ENCODE results near the gene ZNRD2.

ZNRD2 gene

GRCh38 chr11:65611758-65612603 lies 41.7 kb downstream of the ZNRD2 start:
- no peak overlapping the region for H3K4me3 ChIP-seq (ENCODE audit: low read length)
- TF ChIP-seq EZH2phosphoT487 (IDR thresholded peaks at IDR 0.05; ENCODE audit: low read length), result no peak
- TF ChIP-seq, protein P1, sequence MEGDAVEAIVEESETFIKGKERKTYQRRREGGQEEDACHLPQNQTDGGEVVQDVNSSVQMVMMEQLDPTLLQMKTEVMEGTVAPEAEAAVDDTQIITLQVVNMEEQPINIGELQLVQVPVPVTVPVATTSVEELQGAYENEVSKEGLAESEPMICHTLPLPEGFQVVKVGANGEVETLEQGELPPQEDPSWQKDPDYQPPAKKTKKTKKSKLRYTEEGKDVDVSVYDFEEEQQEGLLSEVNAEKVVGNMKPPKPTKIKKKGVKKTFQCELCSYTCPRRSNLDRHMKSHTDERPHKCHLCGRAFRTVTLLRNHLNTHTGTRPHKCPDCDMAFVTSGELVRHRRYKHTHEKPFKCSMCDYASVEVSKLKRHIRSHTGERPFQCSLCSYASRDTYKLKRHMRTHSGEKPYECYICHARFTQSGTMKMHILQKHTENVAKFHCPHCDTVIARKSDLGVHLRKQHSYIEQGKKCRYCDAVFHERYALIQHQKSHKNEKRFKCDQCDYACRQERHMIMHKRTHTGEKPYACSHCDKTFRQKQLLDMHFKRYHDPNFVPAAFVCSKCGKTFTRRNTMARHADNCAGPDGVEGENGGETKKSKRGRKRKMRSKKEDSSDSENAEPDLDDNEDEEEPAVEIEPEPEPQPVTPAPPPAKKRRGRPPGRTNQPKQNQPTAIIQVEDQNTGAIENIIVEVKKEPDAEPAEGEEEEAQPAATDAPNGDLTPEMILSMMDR (IDR thresholded peaks at IDR 0.05; ENCODE audit: low read length), result no peak
- no peak for DNase-seq
- no peaks in the 10 kb centered on the region for H3K36me3 ChIP-seq (replicated peaks; ENCODE audit: insufficient read depth, low read length)
- H3K27me3 ChIP-seq (replicated peaks; ENCODE audit: insufficient read depth, low read length), result no peaks in the 10 kb centered on the region
- H3K4me2 ChIP-seq (ENCODE audit: low read depth, low read length), result peak overlapping the region; percentile 92; the same call in 1 of the 2 replicates
- 0 out of 2 replicates have a peak, but pooled peaks cover 5% of the 10 kb centered on the region for H3F3A ChIP-seq (ENCODE audit: insufficient read depth, low read length)
- H3K27ac ChIP-seq (ENCODE audit: low read length), result no peak overlapping the region
- no peak overlapping the region for H2AFZ ChIP-seq (ENCODE audit: low read length)
- H3K4me1 ChIP-seq (ENCODE audit: low read length), result peaks cover 11% of the 10 kb centered on the region
- no peaks in the 10 kb centered on the region for H3K9me3 ChIP-seq (replicated peaks; ENCODE audit: insufficient read depth, low read length)
- no peaks in the 10 kb centered on the region for H4K20me1 ChIP-seq (ENCODE audit: insufficient read depth, low read length)
- H3K9ac ChIP-seq (ENCODE audit: low read length), result no peak overlapping the region
- H3K79me2 ChIP-seq (ENCODE audit: low read length), result peaks cover 69% of the 10 kb centered on the region
- H3K9me2 ChIP-seq (replicated peaks; ENCODE audit: insufficient read depth, low read length), result no peaks in the 10 kb centered on the region

DNA sequence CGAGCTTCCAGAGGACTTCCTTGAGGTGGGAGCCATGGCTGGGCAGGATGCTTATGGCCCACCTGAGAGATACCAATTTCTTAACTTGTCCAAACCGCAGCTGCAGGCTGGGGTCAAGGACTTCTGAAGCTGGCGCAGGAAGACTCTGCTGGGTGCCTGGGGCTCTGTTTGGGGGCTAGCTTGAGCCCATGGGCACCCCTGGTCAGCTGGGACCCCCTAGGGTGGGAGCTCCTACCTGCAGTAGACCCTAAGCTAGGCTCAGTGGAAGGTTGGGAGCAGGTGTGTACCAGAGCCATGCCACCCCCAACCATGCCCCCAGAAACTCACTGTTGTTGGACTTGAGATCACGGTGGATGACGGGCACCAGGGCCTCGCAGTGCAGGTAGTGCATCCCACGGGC lies 42.4 kb downstream of the ZNRD2 start:
- Histone ChIP-seq H3K36me3 (replicated peaks; ENCODE audit: insufficient read depth, low read length) (no peaks in the 10 kb centered on the region), H3K9ac (ENCODE audit: low read length) (no peak overlapping the region; the same call in 1 of the 2 replicates), H3F3A (ENCODE audit: insufficient read depth, low read length) (0 out of 2 replicates have a peak, but pooled peaks cover 5% of the 10 kb centered on the region), H3K4me3 (ENCODE audit: low read length) (peak overlapping the region; percentile 65; the same call in 1 of the 2 replicates), H3K27me3 (replicated peaks; ENCODE audit: insufficient read depth, low read length) (no peaks in the 10 kb centered on the region), H3K4me1 (ENCODE audit: low read length) (peaks cover 17% of the 10 kb centered on the region), H3K79me2 (ENCODE audit: low read length) (peaks cover 76% of the 10 kb centered on the region), H3K27ac (ENCODE audit: low read length) (no peak overlapping the region), H3K9me3 (replicated peaks; ENCODE audit: insufficient read depth, low read length) (no peaks in the 10 kb centered on the region), H3K9me2 (replicated peaks; ENCODE audit: insufficient read depth, low read length) (no peaks in the 10 kb centered on the region), H2AFZ (ENCODE audit: low read length) (no peak overlapping the region), H3K4me2 (ENCODE audit: low read depth, low read length) (peak overlapping the region; percentile 92), H4K20me1 (ENCODE audit: insufficient read depth, low read length) (no peaks in the 10 kb centered on the region)
- no peak for TF ChIP-seq EZH2 (optimal IDR thresholded peaks at IDR 0.05; ENCODE audit: low read depth, low read length)
- TF ChIP-seq, protein P1 (IDR thresholded peaks at IDR 0.05; ENCODE audit: low read length), result no peak
- no peak for DNase-seq

DNA sequence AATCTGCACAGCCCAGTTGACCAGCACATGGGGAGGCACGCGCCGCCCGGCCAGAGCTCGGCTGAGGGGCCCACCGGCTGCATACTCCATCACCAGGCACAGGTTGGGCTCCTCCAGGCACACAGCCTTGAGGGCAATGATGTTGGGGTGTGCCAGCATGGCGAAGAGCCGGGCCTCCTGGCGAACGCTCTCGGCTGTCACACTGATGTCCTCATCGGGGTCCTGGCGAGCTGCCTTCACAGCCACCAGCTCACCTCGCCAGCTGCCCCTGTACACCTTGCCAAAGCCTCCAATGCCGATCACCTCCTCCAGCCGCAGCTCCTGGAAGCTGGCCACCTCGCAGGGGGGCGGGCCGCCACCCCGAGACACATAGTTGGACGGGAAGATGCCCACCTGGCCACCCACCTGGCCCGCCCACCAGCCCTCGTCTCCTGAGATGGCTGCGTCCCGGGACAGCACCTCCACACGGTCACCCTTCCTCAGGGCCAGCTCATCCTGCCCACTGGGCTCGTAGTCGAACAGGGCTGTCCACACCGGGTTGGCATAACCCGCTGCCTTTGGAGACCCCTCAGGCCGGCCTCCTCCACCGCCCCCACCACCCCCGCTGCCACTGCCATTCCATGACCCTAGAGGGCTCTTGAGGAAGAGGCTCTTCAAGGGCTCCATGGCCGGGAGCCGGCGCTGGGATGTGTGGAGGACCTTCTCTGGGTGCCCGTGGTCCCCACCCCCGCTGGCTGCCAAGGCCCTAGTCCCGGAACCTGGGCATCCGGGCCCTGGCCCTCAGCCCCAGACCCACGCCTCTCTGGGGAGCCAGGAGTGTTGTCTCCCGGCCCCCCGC lies 43.0 kb downstream of the ZNRD2 start:
- Histone ChIP-seq H3K27ac (ENCODE audit: low read length) (peak overlapping the region; percentile 76; the same call in 1 of the 2 replicates), H3K4me3 (ENCODE audit: low read length) (peak overlapping the region; percentile 65), H3K36me3 (replicated peaks; ENCODE audit: insufficient read depth, low read length) (no peaks in the 10 kb centered on the region), H3K9me3 (replicated peaks; ENCODE audit: insufficient read depth, low read length) (no peaks in the 10 kb centered on the region), H3F3A (ENCODE audit: insufficient read depth, low read length) (0 out of 2 replicates have a peak, but pooled peaks cover 5% of the 10 kb centered on the region), H4K20me1 (ENCODE audit: insufficient read depth, low read length) (no peaks in the 10 kb centered on the region), H3K79me2 (ENCODE audit: low read length) (peaks cover 80% of the 10 kb centered on the region), H2AFZ (ENCODE audit: low read length) (peak overlapping the region; percentile 51), H3K9me2 (replicated peaks; ENCODE audit: insufficient read depth, low read length) (no peaks in the 10 kb centered on the region), H3K4me2 (ENCODE audit: low read depth, low read length) (peak overlapping the region; percentile 92), H3K27me3 (replicated peaks; ENCODE audit: insufficient read depth, low read length) (no peaks in the 10 kb centered on the region), H3K4me1 (ENCODE audit: low read length) (peaks cover 17% of the 10 kb centered on the region), H3K9ac (ENCODE audit: low read length) (peak overlapping the region; percentile 93)
- TF ChIP-seq EZH2 (optimal IDR thresholded peaks at IDR 0.05; ENCODE audit: low read depth, low read length) (no peak), EZH2phosphoT487 (IDR thresholded peaks at IDR 0.05; ENCODE audit: low read length) (no peak)
- TF ChIP-seq, protein P1 (IDR thresholded peaks at IDR 0.05; ENCODE audit: low read length), result no peak
- peak; percentile 20 for DNase-seq
